HEK293 (cell line): ENCODE measurements around the gene CDCA4.

Experiments
- BCL11B ChIP-seq: fragments of 450-650 bp; formaldehyde crosslinking; IDR thresholded peaks from 2 replicates; pipeline ENCODE4 v1.5.1; 2016; ENCODE audit warnings: low read depth, missing biosample characterization, missing genetic modification characterization
- GLI2 ChIP-seq: fragments of 450-650 bp; formaldehyde crosslinking; IDR thresholded peaks from 2 replicates; pipeline ENCODE4; 2017; ENCODE audit warnings: missing biosample characterization, missing genetic modification characterization, low read depth, borderline replicate concordance
- GLI4 ChIP-seq: fragments of 450-650 bp; formaldehyde crosslinking; IDR thresholded peaks from 2 replicates; pipeline ENCODE4 v1.5.1; 2016; ENCODE audit warnings: missing biosample characterization, missing genetic modification characterization
- SP3 ChIP-seq: fragments of 450-650 bp; formaldehyde crosslinking; IDR thresholded peaks from 2 replicates; pipeline ENCODE4 v1.5.1; 2016; ENCODE audit warnings: missing biosample characterization, missing genetic modification characterization
- ZBTB7A ChIP-seq: fragments of 450-650 bp; formaldehyde crosslinking; IDR thresholded peaks from 2 replicates; pipeline ENCODE4 v1.5.1; 2016; ENCODE audit warnings: low read depth, missing biosample characterization, missing genetic modification characterization
- ZNF211 ChIP-seq: fragments of 450-650 bp; formaldehyde crosslinking; IDR thresholded peaks from 2 replicates; pipeline ENCODE4 v1.5.1; 2016; ENCODE audit warnings: low read depth, missing biosample characterization, missing genetic modification characterization
- ZNF580 ChIP-seq: fragments of 450-650 bp; formaldehyde crosslinking; IDR thresholded peaks from 2 replicates; pipeline ENCODE4 v1.5.1; 2016; ENCODE audit warnings: missing biosample characterization, missing genetic modification characterization
- TF ChIP-seq, protein P1 (sequence below): fragments of 450-650 bp; formaldehyde crosslinking; IDR thresholded peaks from 2 replicates; pipeline ENCODE4 v1.5.1; 2016; ENCODE audit warnings: missing biosample characterization, missing genetic modification characterization
- TF ChIP-seq, protein P2 (sequence below): fragments of 450-650 bp; formaldehyde crosslinking; IDR thresholded peaks from 2 replicates; pipeline ENCODE4 v1.5.1; 2016; ENCODE audit warnings: missing biosample characterization, missing genetic modification characterization
- TF ChIP-seq, protein P3 (sequence below): fragments of 450-650 bp; formaldehyde crosslinking; IDR thresholded peaks from 2 replicates; pipeline ENCODE4 v1.5.1; 2016; ENCODE audit warnings: missing biosample characterization, missing genetic modification characterization

DNA sequence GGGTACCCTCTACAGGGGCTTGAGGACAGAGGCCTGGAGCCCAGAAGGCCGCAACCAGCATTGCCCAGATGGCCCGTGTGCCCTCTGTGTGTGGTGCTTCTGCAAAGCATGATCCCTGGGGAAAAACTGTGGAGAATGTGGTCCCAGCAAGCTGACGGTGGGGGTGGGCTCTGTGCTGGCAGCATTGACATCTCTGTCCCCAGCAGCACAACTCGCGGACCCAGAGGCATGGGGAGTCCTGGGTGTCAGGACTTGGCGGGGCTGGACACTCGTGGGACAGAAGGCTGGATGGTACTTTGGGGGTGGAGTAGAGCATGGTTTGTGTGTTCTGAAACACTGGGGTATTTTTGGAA lies 31.0 kb downstream of the CDCA4 start:
- TF ChIP-seq, protein P1, sequence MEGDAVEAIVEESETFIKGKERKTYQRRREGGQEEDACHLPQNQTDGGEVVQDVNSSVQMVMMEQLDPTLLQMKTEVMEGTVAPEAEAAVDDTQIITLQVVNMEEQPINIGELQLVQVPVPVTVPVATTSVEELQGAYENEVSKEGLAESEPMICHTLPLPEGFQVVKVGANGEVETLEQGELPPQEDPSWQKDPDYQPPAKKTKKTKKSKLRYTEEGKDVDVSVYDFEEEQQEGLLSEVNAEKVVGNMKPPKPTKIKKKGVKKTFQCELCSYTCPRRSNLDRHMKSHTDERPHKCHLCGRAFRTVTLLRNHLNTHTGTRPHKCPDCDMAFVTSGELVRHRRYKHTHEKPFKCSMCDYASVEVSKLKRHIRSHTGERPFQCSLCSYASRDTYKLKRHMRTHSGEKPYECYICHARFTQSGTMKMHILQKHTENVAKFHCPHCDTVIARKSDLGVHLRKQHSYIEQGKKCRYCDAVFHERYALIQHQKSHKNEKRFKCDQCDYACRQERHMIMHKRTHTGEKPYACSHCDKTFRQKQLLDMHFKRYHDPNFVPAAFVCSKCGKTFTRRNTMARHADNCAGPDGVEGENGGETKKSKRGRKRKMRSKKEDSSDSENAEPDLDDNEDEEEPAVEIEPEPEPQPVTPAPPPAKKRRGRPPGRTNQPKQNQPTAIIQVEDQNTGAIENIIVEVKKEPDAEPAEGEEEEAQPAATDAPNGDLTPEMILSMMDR (tag by site-specific recombination) = no peak
- TF ChIP-seq, protein P2, sequence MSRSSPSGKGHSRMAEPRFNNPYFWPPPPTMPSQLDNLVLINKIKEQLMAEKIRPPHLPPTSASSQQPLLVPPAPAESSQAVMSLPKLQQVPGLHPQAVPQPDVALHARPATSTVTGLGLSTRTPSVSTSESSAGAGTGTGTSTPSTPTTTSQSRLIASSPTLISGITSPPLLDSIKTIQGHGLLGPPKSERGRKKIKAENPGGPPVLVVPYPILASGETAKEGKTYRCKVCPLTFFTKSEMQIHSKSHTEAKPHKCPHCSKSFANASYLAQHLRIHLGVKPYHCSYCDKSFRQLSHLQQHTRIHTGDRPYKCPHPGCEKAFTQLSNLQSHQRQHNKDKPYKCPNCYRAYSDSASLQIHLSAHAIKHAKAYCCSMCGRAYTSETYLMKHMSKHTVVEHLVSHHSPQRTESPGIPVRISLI (tag by site-specific recombination) = no peak
- TF ChIP-seq GLI4 (no peak), BCL11B (tag by site-specific recombination) (no peak), ZNF580 (no peak), GLI2 (tag by site-specific recombination) (no peak), ZBTB7A (no peak), SP3 (tag by site-specific recombination) (no peak), ZNF211 (tag by site-specific recombination) (no peak)
- TF ChIP-seq, protein P3, sequence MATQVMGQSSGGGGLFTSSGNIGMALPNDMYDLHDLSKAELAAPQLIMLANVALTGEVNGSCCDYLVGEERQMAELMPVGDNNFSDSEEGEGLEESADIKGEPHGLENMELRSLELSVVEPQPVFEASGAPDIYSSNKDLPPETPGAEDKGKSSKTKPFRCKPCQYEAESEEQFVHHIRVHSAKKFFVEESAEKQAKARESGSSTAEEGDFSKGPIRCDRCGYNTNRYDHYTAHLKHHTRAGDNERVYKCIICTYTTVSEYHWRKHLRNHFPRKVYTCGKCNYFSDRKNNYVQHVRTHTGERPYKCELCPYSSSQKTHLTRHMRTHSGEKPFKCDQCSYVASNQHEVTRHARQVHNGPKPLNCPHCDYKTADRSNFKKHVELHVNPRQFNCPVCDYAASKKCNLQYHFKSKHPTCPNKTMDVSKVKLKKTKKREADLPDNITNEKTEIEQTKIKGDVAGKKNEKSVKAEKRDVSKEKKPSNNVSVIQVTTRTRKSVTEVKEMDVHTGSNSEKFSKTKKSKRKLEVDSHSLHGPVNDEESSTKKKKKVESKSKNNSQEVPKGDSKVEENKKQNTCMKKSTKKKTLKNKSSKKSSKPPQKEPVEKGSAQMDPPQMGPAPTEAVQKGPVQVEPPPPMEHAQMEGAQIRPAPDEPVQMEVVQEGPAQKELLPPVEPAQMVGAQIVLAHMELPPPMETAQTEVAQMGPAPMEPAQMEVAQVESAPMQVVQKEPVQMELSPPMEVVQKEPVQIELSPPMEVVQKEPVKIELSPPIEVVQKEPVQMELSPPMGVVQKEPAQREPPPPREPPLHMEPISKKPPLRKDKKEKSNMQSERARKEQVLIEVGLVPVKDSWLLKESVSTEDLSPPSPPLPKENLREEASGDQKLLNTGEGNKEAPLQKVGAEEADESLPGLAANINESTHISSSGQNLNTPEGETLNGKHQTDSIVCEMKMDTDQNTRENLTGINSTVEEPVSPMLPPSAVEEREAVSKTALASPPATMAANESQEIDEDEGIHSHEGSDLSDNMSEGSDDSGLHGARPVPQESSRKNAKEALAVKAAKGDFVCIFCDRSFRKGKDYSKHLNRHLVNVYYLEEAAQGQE (tag by site-specific recombination) = no peak
